ENCODE results near the gene UST.

The UST gene

DNA sequence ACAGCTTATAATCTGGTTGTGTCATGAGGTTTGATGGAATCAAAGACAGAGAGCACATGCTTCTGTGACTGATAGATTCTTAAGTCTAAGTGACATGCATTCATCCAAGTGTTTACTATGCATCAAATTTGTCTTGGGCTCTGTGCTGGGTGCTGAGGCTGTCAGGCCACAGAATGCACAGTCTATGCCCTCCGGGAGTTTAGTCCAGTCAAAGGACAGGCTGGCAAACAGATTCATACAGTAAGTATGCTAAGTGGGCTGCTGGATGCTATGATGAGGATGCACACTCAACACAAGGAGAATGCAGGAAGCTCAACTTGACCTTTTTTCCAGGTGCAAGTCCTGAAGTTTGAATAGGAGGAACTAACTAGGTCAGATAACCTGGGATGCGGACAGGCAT is 146.7 kb downstream of the UST start:
- TF ChIP-seq, protein P1, sequence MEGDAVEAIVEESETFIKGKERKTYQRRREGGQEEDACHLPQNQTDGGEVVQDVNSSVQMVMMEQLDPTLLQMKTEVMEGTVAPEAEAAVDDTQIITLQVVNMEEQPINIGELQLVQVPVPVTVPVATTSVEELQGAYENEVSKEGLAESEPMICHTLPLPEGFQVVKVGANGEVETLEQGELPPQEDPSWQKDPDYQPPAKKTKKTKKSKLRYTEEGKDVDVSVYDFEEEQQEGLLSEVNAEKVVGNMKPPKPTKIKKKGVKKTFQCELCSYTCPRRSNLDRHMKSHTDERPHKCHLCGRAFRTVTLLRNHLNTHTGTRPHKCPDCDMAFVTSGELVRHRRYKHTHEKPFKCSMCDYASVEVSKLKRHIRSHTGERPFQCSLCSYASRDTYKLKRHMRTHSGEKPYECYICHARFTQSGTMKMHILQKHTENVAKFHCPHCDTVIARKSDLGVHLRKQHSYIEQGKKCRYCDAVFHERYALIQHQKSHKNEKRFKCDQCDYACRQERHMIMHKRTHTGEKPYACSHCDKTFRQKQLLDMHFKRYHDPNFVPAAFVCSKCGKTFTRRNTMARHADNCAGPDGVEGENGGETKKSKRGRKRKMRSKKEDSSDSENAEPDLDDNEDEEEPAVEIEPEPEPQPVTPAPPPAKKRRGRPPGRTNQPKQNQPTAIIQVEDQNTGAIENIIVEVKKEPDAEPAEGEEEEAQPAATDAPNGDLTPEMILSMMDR (IDR thresholded peaks at IDR 0.05; ENCODE audit: low read depth, low read length, missing control alignments) = no peak
- no peak for DNase-seq (ENCODE audit: low read depth)

DNA sequence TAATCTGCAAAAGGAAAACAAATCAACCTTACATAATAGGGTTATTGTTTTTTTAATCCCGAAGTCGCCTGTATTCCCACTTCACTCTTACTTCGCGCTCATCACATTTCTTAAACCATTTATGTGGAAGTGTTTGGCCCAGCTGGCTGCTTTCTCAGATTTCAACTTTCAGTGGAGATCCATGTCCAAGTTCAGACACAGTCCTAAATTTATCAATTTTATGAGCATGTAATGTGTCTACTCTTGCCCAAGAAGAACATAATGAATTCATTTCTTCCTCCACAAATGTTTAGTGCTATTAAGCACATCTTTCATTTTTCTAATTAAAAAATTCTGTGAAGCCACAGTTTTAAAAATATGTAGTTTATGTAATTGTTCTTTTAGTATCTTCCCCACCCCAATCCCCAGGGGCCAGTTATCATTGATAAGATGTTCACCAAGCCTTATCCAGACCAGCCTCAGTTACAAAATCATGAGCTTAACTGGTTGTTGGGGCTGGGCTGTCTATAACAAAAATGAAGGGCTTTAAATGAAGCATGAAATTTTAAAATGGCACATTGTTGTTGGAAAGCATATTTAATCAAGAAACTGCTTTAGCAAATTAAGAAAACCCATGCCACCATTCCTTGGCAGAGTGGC is 151.7 kb downstream of the UST start:
- TF ChIP-seq, protein P1 (IDR thresholded peaks at IDR 0.05; ENCODE audit: low read depth, low read length, missing control alignments) = no peak
- DNase-seq (ENCODE audit: low read depth) = no peak
- H3K4me3 ChIP-seq (ENCODE audit: low read depth, low read length) = no peak overlapping the region

More for the DNA sequence above, 146.7 kb downstream of the UST start:
- H3K4me3 ChIP-seq (ENCODE audit: low read depth, low read length) = no peak overlapping the region

DNA sequence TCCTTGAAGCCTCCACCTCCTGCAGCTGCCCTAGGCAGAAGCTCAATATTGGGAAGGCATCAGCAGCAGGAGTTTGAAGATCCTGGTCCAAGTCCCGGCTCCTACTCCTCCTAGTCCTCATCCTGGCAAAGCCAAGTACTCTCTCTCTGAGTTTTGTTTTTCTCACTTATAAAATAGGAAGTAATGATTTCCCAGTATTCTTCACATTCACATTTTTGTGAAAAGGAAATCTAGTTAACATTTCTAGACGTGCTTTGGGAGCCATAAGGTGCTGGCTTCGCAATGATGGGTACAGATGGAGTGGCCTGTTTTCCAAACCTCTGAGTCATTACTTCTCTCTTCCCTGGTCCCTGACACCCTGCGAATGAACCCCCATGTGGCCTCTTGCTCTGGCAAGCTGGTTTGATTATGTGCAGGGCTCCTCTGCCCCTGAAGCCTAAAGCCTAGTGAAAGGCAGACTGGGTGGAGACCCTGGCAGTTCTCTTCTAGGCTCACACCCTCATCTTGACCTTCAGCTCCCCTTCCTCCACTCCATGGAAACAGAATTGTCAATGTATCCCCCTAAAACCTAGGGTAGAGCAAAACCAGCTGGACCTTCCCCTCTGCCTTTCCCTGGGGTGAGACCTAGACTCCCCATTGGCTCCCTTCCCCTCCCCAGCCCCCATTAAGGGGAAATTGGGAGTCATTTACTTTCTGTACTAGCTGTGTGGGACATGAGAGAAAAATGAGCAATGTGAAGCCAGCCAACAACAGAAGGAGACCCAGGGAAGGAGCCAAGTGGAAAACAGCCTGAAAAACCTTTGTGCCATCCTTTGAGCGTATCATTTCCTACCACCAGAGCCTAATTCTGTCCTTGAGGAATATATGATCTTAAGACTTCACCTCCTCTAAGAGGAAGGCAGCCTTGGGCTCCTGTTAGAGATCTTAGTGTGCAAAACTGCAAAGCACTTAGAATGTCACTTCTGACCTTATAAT is 158.4 kb downstream of the UST start:
- TF ChIP-seq, protein P1 (IDR thresholded peaks at IDR 0.05; ENCODE audit: low read depth, low read length, missing control alignments) = no peak
- no peak for DNase-seq (ENCODE audit: low read depth)
- no peak overlapping the region for H3K4me3 ChIP-seq (ENCODE audit: low read depth, low read length)

DNA sequence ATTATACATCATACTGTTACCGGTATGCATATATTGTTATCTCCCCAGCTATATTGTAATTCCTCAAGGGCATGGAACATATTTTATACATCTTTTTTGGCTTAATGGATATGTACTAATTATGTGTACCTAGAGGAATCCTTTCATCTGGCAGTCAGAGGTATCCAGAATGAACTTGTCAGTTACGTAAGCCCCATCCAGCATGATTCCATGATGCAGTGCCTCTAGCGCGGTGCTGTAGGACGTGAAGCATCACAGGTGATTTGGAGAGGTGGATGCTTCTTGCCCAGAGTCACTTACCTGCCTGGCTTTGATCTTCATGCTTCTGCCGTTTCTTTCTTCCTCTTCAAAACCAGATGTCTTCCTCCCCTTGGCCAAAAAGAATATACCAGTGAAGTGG is 159.1 kb downstream of the UST start:
- TF ChIP-seq, protein P1 (IDR thresholded peaks at IDR 0.05; ENCODE audit: low read depth, low read length, missing control alignments) = no peak
- DNase-seq (ENCODE audit: low read depth) = no peak
- H3K4me3 ChIP-seq (ENCODE audit: low read depth, low read length) = no peak overlapping the region

DNA sequence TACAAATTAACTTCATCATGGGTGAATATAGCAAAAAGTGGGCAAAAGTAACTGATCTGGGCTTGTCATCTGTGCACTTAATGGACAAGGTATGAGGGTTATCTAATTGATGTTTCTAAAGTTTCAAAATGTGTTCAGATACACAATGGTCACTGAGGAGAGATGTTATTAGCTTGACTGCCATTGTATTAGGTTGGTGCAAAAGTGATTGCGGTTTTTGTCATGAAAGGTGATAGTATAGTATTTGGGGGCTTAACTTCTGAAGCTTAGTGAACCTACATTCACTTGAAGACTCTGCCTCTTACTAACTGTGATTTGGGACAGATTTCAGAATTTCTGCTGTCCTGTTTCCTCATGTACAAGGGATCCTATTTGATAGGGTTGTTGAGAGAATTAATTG is 159.6 kb downstream of the UST start:
- TF ChIP-seq, protein P1 (IDR thresholded peaks at IDR 0.05; ENCODE audit: low read depth, low read length, missing control alignments) = no peak
- DNase-seq (ENCODE audit: low read depth) = no peak
- no peak overlapping the region for H3K4me3 ChIP-seq (ENCODE audit: low read depth, low read length)

DNA sequence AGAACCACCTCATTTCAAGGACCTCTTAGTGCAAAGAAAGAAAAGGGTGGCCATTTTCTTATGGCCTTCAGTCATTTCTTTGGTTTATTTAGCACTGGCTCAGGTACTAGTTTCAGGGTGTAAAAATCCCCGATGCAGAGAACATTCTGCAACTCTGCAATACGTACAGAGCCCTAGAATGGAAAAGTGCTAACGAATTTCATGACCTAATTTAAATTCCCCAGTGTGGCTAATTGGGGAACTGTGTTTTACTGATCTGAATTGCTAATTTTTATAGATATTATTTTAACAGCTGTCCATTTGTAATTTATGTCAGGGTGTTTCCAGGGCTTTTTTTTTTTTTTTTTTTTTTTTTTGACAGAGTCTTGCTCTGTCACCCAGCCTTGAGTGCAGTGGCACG is 160.7 kb downstream of the UST start:
- no peak overlapping the region for H3K4me3 ChIP-seq (ENCODE audit: low read depth, low read length)
- DNase-seq (ENCODE audit: low read depth) = no peak
- TF ChIP-seq, protein P1 (IDR thresholded peaks at IDR 0.05; ENCODE audit: low read depth, low read length, missing control alignments) = no peak
